ENCODE results near the gene CFAP92. TPM values are rescaled to one million over a fixed set of nuclear protein-coding genes. Genes with fewer than 3 reads are reported as not detected.

The CFAP92 gene
- total RNA-seq, 1 donor = 0.63 TPM

DNA sequence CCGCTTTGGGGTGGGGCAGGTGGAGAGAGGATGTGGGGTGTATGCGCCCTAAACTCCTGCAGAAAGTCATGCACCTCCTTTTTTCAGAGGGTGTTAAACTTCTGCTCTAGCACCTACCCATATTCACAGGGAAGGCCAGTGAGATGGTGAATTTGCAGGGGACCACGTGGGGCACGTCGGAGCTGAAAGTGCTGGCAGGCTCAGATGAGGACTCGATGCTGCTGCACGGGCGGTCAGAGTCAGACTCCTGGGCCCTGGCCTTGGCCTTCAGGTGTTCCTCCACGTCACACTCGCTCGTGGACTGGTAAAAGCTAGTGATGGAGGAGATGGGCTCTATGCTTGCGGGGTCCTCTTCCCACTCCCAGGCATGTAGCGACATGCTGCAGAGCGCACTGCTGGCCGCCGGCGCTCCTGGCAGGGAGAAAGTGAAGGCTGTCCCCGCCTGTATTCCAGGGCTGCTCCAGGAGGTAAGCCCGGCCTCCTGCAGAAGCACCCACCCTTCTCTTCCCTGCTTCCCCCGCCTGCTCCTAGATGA, 883 bp downstream of the CFAP92 start:
- Histone ChIP-seq H3K4me1 (ENCODE audit: insufficient read depth, low read length) (peaks cover 22% of the 10 kb centered on the region), H3K4me3 (ENCODE audit: low read length) (no peak overlapping the region), H3K9me3 (ENCODE audit: low read depth, low read length) (no peaks in the 10 kb centered on the region), H3K27me3 (ENCODE audit: insufficient read depth, low read length) (no peaks in the 10 kb centered on the region)

DNA sequence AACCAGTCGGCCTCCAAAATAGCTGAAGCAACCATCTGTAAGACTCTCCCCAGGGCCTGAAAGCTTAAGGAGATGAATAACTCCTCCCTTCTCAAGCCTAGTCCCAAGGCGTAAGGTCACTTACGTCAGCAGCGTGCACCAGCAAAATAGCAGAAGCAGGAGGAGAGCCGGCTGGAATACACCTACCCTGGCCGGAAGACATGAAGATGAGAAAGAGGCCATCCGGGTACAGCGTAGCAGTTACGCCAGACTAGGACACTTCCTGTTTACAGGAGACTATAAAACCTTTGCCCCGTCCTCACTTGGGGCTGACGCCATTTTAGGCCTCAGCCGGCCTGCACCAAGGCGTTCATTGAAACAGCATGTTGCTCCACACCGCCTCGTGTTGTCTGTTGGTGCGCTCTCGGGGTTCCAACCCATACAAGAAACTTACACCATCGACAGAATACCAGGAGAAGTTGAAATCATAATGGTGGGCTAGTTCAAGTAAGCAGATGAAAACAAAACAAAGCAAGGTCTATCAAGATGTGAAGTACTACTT, 2.5 kb downstream of the CFAP92 start:
- H3K4me1 ChIP-seq (ENCODE audit: insufficient read depth, low read length) = peaks cover 22% of the 10 kb centered on the region
- no peaks in the 10 kb centered on the region for H3K9me3 ChIP-seq (ENCODE audit: low read depth, low read length)
- no peak overlapping the region for H3K4me3 ChIP-seq (ENCODE audit: low read length)
- H3K27me3 ChIP-seq (ENCODE audit: insufficient read depth, low read length) = no peaks in the 10 kb centered on the region

DNA sequence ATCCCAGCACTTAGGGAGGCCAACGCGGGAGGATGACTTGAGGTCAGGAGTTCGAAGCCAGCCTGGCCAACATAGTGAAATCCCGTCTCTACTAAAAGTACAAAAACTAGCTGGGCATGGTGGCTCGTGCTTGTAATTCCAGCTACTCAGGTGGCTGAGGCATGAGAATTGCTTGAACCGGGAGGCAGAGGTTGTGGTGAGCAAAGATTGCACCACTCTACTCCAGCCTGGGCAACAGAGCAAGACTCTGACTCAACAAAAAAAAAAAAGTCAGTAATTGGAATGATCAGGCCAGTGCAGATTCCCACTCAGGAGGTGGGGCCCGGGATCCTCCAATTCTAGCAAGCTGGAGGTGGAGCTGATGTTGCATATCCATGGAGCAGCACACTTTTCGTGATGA, 5.6 kb downstream of the CFAP92 start:
- no peak overlapping the region for H3K4me3 ChIP-seq (ENCODE audit: low read length)
- peaks cover under 1% of the 10 kb centered on the region for H3K4me1 ChIP-seq (ENCODE audit: insufficient read depth, low read length)
- H3K27me3 ChIP-seq (ENCODE audit: insufficient read depth, low read length) = no peaks in the 10 kb centered on the region
- no peaks in the 10 kb centered on the region for H3K9me3 ChIP-seq (ENCODE audit: low read depth, low read length)

- Histone ChIP-seq H3K9me3 (ENCODE audit: low read depth, low read length) (no peaks in the 10 kb centered on the region), H3K4me3 (ENCODE audit: low read length) (no peak overlapping the region), H3K4me1 (ENCODE audit: insufficient read depth, low read length) (no peaks in the 10 kb centered on the region), H3K27me3 (ENCODE audit: insufficient read depth, low read length) (no peaks in the 10 kb centered on the region)
These were observed 6.4 kb downstream of the CFAP92 start for GRCh38 chr3:128987302-128988100.

- Histone ChIP-seq H3K4me1 (ENCODE audit: insufficient read depth, low read length) (no peaks in the 10 kb centered on the region), H3K27me3 (ENCODE audit: insufficient read depth, low read length) (no peaks in the 10 kb centered on the region), H3K9me3 (ENCODE audit: low read depth, low read length) (no peaks in the 10 kb centered on the region), H3K4me3 (ENCODE audit: low read length) (no peak overlapping the region)
These were observed 9.3 kb downstream of the CFAP92 start for GRCh38 chr3:128984596-128984995.

DNA sequence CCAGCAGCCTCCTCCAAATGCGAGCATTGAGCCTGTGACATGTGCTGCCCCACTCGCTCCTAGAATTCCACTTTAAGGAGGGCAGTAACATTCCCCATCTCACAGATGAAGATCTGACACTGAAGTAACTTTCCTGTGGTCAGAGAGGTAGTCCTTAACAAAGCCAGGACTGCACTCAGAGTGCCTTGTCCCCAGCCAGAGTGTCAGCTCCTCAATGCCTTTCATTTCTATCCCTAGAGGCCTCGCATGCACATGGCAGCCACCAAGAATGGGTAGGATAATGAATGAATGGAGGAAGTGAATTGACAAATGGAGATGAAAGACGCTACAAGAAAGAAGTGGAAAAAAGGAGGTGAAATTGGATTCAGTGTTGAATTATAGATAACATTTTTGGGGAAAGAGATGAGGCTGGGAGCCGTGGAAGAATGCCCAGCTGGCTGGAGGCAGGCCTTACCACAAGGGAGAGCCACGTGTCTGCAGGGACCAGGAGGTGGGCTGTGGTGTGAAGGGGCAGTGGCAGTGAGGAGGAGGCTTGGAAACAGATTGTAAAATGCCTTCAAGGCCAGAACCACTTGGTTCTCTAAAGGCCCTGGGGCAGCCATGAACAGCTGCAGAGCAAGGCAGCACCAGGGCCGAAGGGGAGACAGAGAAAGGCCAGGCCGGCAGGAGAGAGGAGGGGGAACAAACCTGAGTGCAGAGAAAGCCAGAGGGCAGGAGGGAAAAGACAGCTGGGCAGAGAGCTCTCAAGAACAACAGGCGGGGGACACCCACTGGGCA, 10.4 kb downstream of the CFAP92 start:
- H3K27me3 ChIP-seq (ENCODE audit: insufficient read depth, low read length) = no peaks in the 10 kb centered on the region
- H3K4me1 ChIP-seq (ENCODE audit: insufficient read depth, low read length) = no peaks in the 10 kb centered on the region
- H3K4me3 ChIP-seq (ENCODE audit: low read length) = no peak overlapping the region
- H3K9me3 ChIP-seq (ENCODE audit: low read depth, low read length) = no peaks in the 10 kb centered on the region

GRCh38 chr3:128975276-128975675, 18.6 kb downstream of the CFAP92 start:
- peaks cover 19% of the 10 kb centered on the region for H3K4me1 ChIP-seq (ENCODE audit: insufficient read depth, low read length)
- no peak overlapping the region for H3K4me3 ChIP-seq (ENCODE audit: low read length)
- H3K27me3 ChIP-seq (ENCODE audit: insufficient read depth, low read length) = no peaks in the 10 kb centered on the region
- no peaks in the 10 kb centered on the region for H3K9me3 ChIP-seq (ENCODE audit: low read depth, low read length)

DNA sequence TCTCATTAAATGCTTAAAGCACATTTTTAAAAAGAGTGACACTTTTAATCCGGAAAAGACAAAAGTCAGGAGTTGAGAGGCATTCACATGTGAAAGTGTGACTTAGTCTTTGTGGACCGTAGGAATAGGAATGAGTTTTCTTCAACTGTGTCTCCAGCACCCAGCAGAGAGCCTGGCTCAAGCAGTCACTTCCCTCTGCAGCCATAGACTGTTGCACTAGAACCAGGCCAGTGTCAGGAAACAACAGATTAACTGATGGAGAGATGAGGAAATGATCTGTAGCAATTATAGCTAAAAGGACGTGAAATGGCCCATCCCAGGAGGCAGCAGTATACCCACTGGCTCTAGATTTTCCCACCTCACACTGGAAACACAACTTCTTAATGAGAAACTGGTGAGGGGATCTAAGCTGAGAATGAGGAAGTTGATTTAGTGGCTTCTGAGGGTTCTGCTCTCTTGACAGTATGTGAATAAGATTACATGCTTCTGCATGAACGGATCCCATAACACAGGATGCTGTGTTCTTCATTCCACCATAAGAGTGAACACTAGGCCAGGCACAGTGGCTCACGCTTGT, 19.8 kb downstream of the CFAP92 start:
- H3K4me1 ChIP-seq (ENCODE audit: insufficient read depth, low read length) = peaks cover 19% of the 10 kb centered on the region
- H3K9me3 ChIP-seq (ENCODE audit: low read depth, low read length) = no peaks in the 10 kb centered on the region
- H3K27me3 ChIP-seq (ENCODE audit: insufficient read depth, low read length) = no peaks in the 10 kb centered on the region
- no peak overlapping the region for H3K4me3 ChIP-seq (ENCODE audit: low read length)

GRCh38 chr3:128971421-128972100, 22.3 kb downstream of the CFAP92 start:
- H3K4me1 ChIP-seq (ENCODE audit: insufficient read depth, low read length) = peaks cover 19% of the 10 kb centered on the region
- no peak overlapping the region for H3K4me3 ChIP-seq (ENCODE audit: low read length)
- no peaks in the 10 kb centered on the region for H3K9me3 ChIP-seq (ENCODE audit: low read depth, low read length)
- H3K27me3 ChIP-seq (ENCODE audit: insufficient read depth, low read length) = no peaks in the 10 kb centered on the region

DNA sequence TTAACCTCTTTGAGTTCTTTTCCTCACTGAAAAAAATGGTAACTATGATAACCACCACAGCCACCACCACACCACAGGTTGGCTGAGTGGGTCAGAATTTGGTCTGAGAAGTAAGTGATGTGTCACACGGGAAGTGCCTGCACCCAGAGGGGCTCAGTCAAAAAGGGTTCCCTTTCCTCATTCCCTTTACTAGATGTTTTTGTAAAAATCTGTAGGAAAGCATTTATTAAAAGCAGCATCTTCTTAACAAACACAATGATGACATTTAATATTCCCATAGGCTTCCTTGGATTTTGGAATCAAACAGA, 23.2 kb downstream of the CFAP92 start:
- Histone ChIP-seq H3K9me3 (ENCODE audit: low read depth, low read length) (no peaks in the 10 kb centered on the region), H3K27me3 (ENCODE audit: insufficient read depth, low read length) (no peaks in the 10 kb centered on the region), H3K4me3 (ENCODE audit: low read length) (no peak overlapping the region), H3K4me1 (ENCODE audit: insufficient read depth, low read length) (peaks cover 19% of the 10 kb centered on the region)

GRCh38 chr3:128969993-128970739, 23.7 kb downstream of the CFAP92 start:
- Histone ChIP-seq H3K27me3 (ENCODE audit: insufficient read depth, low read length) (no peaks in the 10 kb centered on the region), H3K4me1 (ENCODE audit: insufficient read depth, low read length) (peaks cover 19% of the 10 kb centered on the region), H3K9me3 (ENCODE audit: low read depth, low read length) (no peaks in the 10 kb centered on the region), H3K4me3 (ENCODE audit: low read length) (no peak overlapping the region)

DNA sequence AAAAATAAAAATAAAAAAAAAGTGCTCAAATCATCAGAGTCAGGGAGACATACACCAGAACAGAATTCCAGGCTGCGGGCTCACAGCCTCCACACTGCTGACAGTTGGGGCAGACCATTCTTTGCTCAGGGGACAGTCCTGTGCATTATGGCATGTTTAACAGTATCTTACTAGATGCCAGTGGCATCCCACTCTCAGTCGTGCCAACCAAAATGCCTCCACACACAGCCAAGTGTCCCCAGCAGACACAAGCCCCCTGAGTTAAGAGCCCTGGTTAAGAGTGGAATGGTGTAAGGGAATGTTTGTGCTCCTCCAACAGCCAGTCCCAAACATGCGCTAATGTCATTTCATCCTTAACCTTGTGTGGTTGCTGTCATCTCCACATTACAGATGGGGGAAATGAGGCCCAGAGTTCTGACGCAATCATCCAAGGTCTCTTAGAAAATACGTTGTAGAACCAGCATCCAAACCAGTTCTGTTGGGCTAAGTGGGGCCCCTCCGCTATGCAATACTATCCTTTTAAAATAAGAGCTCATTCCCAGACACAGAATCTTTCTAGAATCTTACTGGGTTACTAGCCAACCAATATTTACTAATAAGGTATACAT, 26.0 kb downstream of the CFAP92 start:
- Histone ChIP-seq H3K4me1 (ENCODE audit: insufficient read depth, low read length) (peaks cover 10% of the 10 kb centered on the region), H3K4me3 (ENCODE audit: low read length) (no peak overlapping the region), H3K27me3 (ENCODE audit: insufficient read depth, low read length) (no peaks in the 10 kb centered on the region), H3K9me3 (ENCODE audit: low read depth, low read length) (no peaks in the 10 kb centered on the region)

DNA sequence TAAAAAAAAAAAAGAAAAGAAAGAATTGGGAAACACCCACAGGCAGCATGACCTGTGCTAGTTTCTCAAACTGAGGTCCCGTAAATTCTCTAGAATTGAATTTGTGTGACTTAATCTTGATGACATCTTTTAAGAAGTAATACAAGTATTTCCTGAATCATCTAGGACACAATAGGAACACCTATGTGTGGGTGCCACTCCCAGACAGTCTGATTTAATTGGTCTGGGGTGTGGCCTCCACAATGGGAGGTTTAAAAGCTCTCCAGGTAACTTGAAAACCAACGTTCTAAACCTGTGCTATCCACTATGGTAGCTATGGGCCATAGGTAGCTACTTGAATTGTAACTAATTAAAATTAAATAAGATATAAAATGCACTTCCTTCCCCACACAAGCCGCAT, 28.1 kb downstream of the CFAP92 start:
- Histone ChIP-seq H3K9me3 (ENCODE audit: low read depth, low read length) (no peaks in the 10 kb centered on the region), H3K27me3 (ENCODE audit: insufficient read depth, low read length) (no peaks in the 10 kb centered on the region), H3K4me3 (ENCODE audit: low read length) (no peak overlapping the region), H3K4me1 (ENCODE audit: insufficient read depth, low read length) (peaks cover 3% of the 10 kb centered on the region)

DNA sequence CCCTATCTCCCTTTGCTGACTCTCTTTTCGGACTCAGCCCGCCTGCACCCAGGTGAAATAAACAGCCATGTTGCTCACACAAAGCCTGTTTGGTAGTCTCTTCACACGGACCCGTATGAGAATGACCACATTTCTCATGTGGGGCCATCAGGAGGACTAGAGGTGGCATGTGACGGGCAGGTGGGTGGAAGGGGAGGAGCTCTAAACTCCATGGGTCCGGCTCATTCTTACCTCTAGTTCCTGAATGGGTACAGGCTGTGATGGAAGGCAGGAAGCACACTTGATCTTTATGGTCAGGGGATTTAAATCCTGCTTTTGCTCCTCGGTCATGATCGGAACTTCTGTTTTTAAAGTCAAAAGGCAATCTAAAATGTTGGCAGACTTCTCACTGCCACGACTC, 28.6 kb downstream of the CFAP92 start:
- Histone ChIP-seq H3K4me3 (ENCODE audit: low read length) (no peak overlapping the region), H3K27me3 (ENCODE audit: insufficient read depth, low read length) (no peaks in the 10 kb centered on the region), H3K9me3 (ENCODE audit: low read depth, low read length) (no peaks in the 10 kb centered on the region), H3K4me1 (ENCODE audit: insufficient read depth, low read length) (no peaks in the 10 kb centered on the region)

All from mononuclear cell (primary cell).